K562 (cell line): ENCODE measurements around the gene TEKT2. TPM values are rescaled to one million over a fixed set of nuclear protein-coding genes. Genes with fewer than 3 reads are reported as not detected.

Source experiments
- ATAC-seq: fragments of 200-7000 bp; cut with Tn5 transposase; 3 replicates; pipeline ENCODE4 v1.9.1; 2020; ENCODE audit warnings: moderate library complexity
- BruUV-seq: library from RNA; stranded (reverse); fragments of 400-500 nt; replicated peaks from 2 replicates; lab custom pipeline; 2021; lab: Mats Ljungman, UMichigan
- CTCF ChIA-PET: fragments of 300-600 bp; formaldehyde crosslinking; extraction: SDS; loops from one replicate; lab custom pipeline; 2021; ENCODE audit warnings: low intra/inter-chr PET ratio; lab: Yijun Ruan, JAX
- POLR2A ChIA-PET: fragments of 300-600, 350-650 bp; sonication (Branson Sonifier 250); formaldehyde crosslinking; extraction: SDS; loops from one replicate; lab custom pipeline; 2021; ENCODE audit warnings: antibody characterized with exemption, inconsistent platforms; lab: Yijun Ruan, JAX
- DNase-seq, 4 experiments: peaks; one replicate each; pipeline versions ENCODE4 v3.0.0 to v3.0.0-alpha.2; 2011 to 2018; ENCODE audit warnings: low spot score in 3 of 4, mixed read lengths in 3 of 4; ENCODE audit errors: extremely low read depth in 1 of 4
- FAIRE-seq: peaks from 2 replicates; lab custom pipeline; 2011; peaks lifted over from hg19 to GRCh38; lab: Jason Lieb, UNC
- H2AFZ ChIP-seq: 2 replicates; pipeline ENCODE4 v1.6.0; 2011; ENCODE audit warnings: low read depth, low read length, control low read depth, inconsistent platforms
- H3K27ac ChIP-seq: fragments of 200-600 bp; 3 replicates; pipeline ENCODE4 v1.8.0; 2011; ENCODE audit warnings: low read depth, mild to moderate bottlenecking, control low read depth, inconsistent platforms, low read length, moderate library complexity, mixed read lengths; ENCODE audit errors: extremely low read depth
- H3K27me3 ChIP-seq, 2 experiments: fragments of 300-600 bp in 1 of 2; 2 replicates in 1 of 2; 3 replicates in 1 of 2; pipeline versions ENCODE4 v1.6.0 to v1.8.0; 2011; ENCODE audit warnings: inconsistent platforms in 2 of 2, low read length in 2 of 2, mild to moderate bottlenecking in 1 of 2, mixed read lengths in 1 of 2, moderate library complexity in 1 of 2; ENCODE audit not compliant: control insufficient read depth in 2 of 2, insufficient read depth in 2 of 2
- H3K36me3 ChIP-seq: fragments of 300-600 bp; 3 replicates; pipeline ENCODE4 v1.8.0; 2011; ENCODE audit warnings: mild to moderate bottlenecking, low read length, inconsistent platforms; ENCODE audit not compliant: control insufficient read depth, insufficient read depth
- H3K4me1 ChIP-seq, 2 experiments: fragments of 200-600 bp in 1 of 2; replicated peaks in 1 of 2; 2 replicates in 1 of 2; 3 replicates in 1 of 2; pipeline versions ENCODE4 v1.5.1 to v1.8.0; 2011; ENCODE audit warnings: inconsistent platforms in 2 of 2, low read length in 2 of 2, mild to moderate bottlenecking in 1 of 2, mixed read lengths in 1 of 2, moderate library complexity in 1 of 2; ENCODE audit not compliant: control insufficient read depth in 2 of 2, insufficient read depth in 2 of 2
- H3K4me2 ChIP-seq: 2 replicates; pipeline ENCODE4 v1.6.1; 2011; ENCODE audit warnings: low read length, control low read depth, inconsistent platforms, mixed read lengths; ENCODE audit not compliant: insufficient read depth
- H3K4me3 ChIP-seq: fragments of 200-600 bp; sonication (generic), shearing (Covaris generic); 2 replicates; pipeline ENCODE4 v1.5.1; 2016; ENCODE audit warnings: control low read depth, inconsistent platforms
- H3K79me2 ChIP-seq: fragments of 200-600 bp; 3 replicates; pipeline ENCODE4 v1.8.0; 2011; ENCODE audit warnings: low read length, inconsistent platforms; ENCODE audit not compliant: control insufficient read depth, insufficient read depth
- H3K9ac ChIP-seq, 2 experiments: 2 replicates each; pipeline versions ENCODE4 v1.6.0 to v1.6.1; 2011; ENCODE audit warnings: low read depth in 2 of 2, low read length in 2 of 2, control low read depth in 1 of 2, inconsistent platforms in 1 of 2, mild to moderate bottlenecking in 1 of 2, mixed read lengths in 1 of 2; ENCODE audit not compliant: insufficient read depth in 1 of 2
- H3K9me1 ChIP-seq: one replicate; pipeline ENCODE4 v1.6.0; 2011; ENCODE audit warnings: inconsistent platforms, mild to moderate bottlenecking, low read length, moderate library complexity; ENCODE audit not compliant: control insufficient read depth, insufficient read depth
- H3K9me3 ChIP-seq: replicated peaks from 2 replicates; pipeline ENCODE4 v1.5.1; 2011; ENCODE audit warnings: low read depth, low read length, inconsistent platforms; ENCODE audit not compliant: control insufficient read depth, insufficient read depth
- H4K20me1 ChIP-seq: replicated peaks from 2 replicates; pipeline ENCODE4 v1.6.1; 2011; ENCODE audit warnings: low read length, inconsistent platforms, mixed read lengths; ENCODE audit not compliant: control insufficient read depth, insufficient read depth
- ELF4 ChIP-seq: fragments of 450-650 bp; formaldehyde crosslinking; IDR thresholded peaks from 2 replicates; pipeline ENCODE4 v1.4.0; 2022; ENCODE audit warnings: missing genetic modification characterization
- FOXK1 ChIP-seq: sonication (generic); formaldehyde crosslinking; IDR thresholded peaks from 2 replicates; pipeline ENCODE4 v1.8.0; 2022; ENCODE audit warnings: missing genetic modification reagents, mild to moderate bottlenecking, borderline replicate concordance
- NCOA1 ChIP-seq: fragments of 450-650 bp; IDR thresholded peaks from 2 replicates; pipeline ENCODE4 v1.6.1; 2016; ENCODE audit warnings: low read depth
- RCOR1 ChIP-seq, 2 experiments: IDR thresholded peaks; 2 replicates each; pipeline ENCODE4 v1.6.1; 2012; ENCODE audit warnings: low read depth in 2 of 2, low read length in 2 of 2, borderline replicate concordance in 1 of 2, improper control_type of control experiment in 1 of 2
- TSHZ1 ChIP-seq: fragments of 250-450 bp; sonication (Bioruptor Pico); IDR thresholded peaks from 2 replicates; pipeline ENCODE4 v1.4.0; 2020; ENCODE audit warnings: mild to moderate bottlenecking, moderate library complexity
- ZKSCAN1 ChIP-seq: fragments of 150-350 bp; IDR thresholded peaks from 2 replicates; pipeline ENCODE4 v1.6.1; 2016; ENCODE audit warnings: low read depth, low read length
- ZNF253 ChIP-seq: fragments of 250-450 bp; sonication (Bioruptor Pico); conservative IDR thresholded peaks from 2 replicates; pipeline ENCODE4 v1.6.1; 2021; ENCODE audit warnings: mild to moderate bottlenecking
- ZNF644 ChIP-seq: fragments of 200-800 bp; sonication (Bioruptor generic); IDR thresholded peaks from 2 replicates; pipeline ENCODE4 v1.6.1; 2016; ENCODE audit warnings: low read depth, missing genetic modification characterization, missing compliant biosample characterization
- WGBS: fragments of 100-300 bp; shearing (Covaris generic); methylation state at CpG from one replicate; pipeline ENCODE4 v1.1.6; 2016; ENCODE audit warnings: low coverage, mixed read lengths; ENCODE audit not compliant: insufficient coverage; ENCODE audit errors: missing lambda C conversion rate; 5-methylcytosine and 5-hydroxymethylcytosine counted together
- in situ Hi-C: fragments of 300-500 bp; cut with MboI; formaldehyde crosslinking; loops from 4 replicates; pipeline ENCODE4 v1.15.0; 2018; ENCODE audit warnings: inconsistent platforms, mixed read lengths
- intact Hi-C: fragments of 100-400 bp; cut with micrococcal nuclease; formaldehyde crosslinking; loops from 2 replicates; pipeline ENCODE4 v1.14.2; 2022
- polyA plus RNA-seq, 8 experiments: library from polyadenylated mRNA; depleted of rRNA in 4 of 8; stranded (reverse) in 5 of 8; unstranded in 3 of 8; fragments of >200 nt; fragmentation: Nextera tagmentation in 2 of 8; fragmentation: Illumina TruSeq in 1 of 8; extraction: Ambion mirVana in 2 of 8; extraction: Trizol in 1 of 8; gene quantifications; 2 replicates each; pipeline versions ENCODE4 v1.2.1 to v1.2.3, GENCODE V29; 2011 to 2014; ENCODE audit warnings: inconsistent platforms in 1 of 8, missing spikeins in 1 of 8
- total RNA-seq, 7 experiments: library from RNA; depleted of rRNA in 6 of 7; stranded (reverse); fragments of >200 nt in 6 of 7; fragmentation: Illumina TruSeq in 2 of 7; extraction: Trizol in 2 of 7; gene quantifications; 2 replicates each; pipeline versions ENCODE4 v1.2.1 to v1.2.3, GENCODE V29; 2011 to 2021; ENCODE audit warnings: low replicate concordance in 1 of 7

The TEKT2 gene
- total and polyA plus RNA-seq, 9 of the 15 experiments (the other 6 are each of a cell fraction or from before 2014, with no cell fraction given): 0.06 to 0.94 (median 0.30) TPM; not detected in 1

GRCh38 chr1:36135796-36136195 is 51.9 kb downstream of the TEKT2 start (continued):
- TF ChIP-seq ZNF644 (tag) (no peak), RCOR1 (IDR thresholded peaks at IDR 0.05; ENCODE audit: borderline replicate concordance in 1 of 2, low read depth in 2 of 2, low read length in 2 of 2) (no peak), ZKSCAN1 (no peak), NCOA1 (no peak), ELF4 (CRISPR knock-in tag) (0 out of 2 replicates have a peak, but pooled peaks have one; percentile 23), FOXK1 (CRISPR knock-in tag) (no peak), ZNF253 (CRISPR knock-in tag) (no peak)
- TF ChIP-seq, all 486 proteins: peak for 3

- Histone ChIP-seq H3K79me2 (peaks cover 9% of the 10 kb centered on the region; the same call in 2 of the 3 replicates), H3K9ac (no peak overlapping the region), H3K9me3 (no peaks in the 10 kb centered on the region), H3K36me3 (peaks cover 48% of the 10 kb centered on the region), H2AFZ (no peak overlapping the region), H3K4me3 (no peak overlapping the region), H3K4me1 (peaks cover 5 to 6% of the 10 kb centered on the region in 2 experiments; a peak in 3 of 5 replicates), H4K20me1 (peaks cover 11% of the 10 kb centered on the region; the same call in 1 of the 2 replicates), H3K27me3 (no peaks in the 10 kb centered on the region), H3K9me1 (peaks cover 4% of the 10 kb centered on the region), H3K4me2 (no peak overlapping the region), H3K27ac (no peak overlapping the region)
- DNase-seq (no peak), FAIRE-seq (no peak), ATAC-seq (no peak)
- TF ChIP-seq TSHZ1 (CRISPR knock-in tag): no peak
- POLR2A ChIA-PET: interaction anchor here (1.2 kb wide), 1 partner anchor 9 kb away, joined by 4 read pairs; no protein-coding TSS in a partner anchor
- in situ Hi-C loops: no loop called here
- no TSS peak for BruUV-seq
- 100% methylated on average over 1 of the region's 1 CpG for WGBS
- CTCF ChIA-PET: interaction anchor here (0.6 to 5.8 kb wide), 2 partner anchors 36 to 61 kb away, joined by 3 to 116 read pairs; no protein-coding TSS in a partner anchor
- intact Hi-C loops: no loop called here
Observed at GRCh38 chr1:36136535-36136934, 52.6 kb downstream of the TEKT2 start.
